Measurements from ENCODE around the gene RAB12.
A peak's percentile ranks its signal among the peaks of the same experiment; 100 is the strongest.
"Not testable (repeated sequence)": the region's sequence is repeated elsewhere in the genome, so short reads cannot be mapped to it uniquely, and the experiment has no call there.

Gene RAB12, protein sequence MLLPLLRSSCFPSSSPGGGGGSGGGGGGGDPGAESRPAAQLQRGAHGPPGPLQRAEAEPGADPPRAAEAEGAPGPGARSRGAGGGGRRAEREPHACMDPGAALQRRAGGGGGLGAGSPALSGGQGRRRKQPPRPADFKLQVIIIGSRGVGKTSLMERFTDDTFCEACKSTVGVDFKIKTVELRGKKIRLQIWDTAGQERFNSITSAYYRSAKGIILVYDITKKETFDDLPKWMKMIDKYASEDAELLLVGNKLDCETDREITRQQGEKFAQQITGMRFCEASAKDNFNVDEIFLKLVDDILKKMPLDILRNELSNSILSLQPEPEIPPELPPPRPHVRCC

DNA sequence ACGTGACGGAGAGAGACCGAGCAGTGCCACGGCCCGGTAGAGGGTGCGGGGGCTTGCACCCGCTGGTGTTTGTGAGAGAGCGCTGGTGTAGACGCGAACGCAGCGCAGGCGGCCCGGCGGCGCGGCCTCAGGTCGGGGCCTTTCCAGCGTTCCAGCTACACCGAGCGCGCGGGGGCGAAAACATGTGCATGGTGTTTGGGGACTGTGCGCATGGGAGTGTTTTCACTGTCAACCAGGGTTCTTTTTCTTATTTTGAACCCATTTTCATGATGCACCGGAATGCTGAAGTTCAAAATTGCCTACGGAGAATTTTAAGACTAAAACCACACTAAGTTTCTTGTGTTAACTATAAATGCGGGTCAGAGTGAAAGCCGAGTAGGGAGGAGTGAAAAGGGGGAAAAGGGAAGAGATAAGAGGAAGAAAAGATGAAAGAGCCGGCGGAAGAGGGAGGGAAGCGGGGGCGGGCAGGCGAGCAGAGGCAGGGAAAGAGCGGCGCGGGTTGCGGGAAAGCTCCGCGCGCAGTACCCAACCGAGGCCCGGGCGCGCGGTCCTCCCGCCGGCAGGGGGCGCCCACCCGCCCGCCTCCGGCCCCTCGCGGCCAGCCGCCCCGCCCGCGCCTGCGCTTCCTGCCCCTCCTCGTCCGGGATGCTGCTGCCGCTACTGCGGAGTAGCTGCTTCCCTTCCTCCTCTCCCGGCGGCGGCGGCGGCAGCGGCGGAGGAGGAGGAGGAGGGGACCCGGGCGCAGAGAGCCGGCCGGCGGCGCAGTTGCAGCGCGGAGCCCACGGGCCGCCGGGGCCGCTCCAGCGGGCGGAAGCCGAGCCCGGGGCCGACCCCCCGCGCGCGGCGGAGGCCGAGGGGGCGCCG lies at the start of gene RAB12:
RAB12 (plus strand) TSS at position 643 of the 864 bp plus-strand sequence; CDS start at position 646, 3 bp downstream.
- DNase-seq, result peak; percentile 88

DNA sequence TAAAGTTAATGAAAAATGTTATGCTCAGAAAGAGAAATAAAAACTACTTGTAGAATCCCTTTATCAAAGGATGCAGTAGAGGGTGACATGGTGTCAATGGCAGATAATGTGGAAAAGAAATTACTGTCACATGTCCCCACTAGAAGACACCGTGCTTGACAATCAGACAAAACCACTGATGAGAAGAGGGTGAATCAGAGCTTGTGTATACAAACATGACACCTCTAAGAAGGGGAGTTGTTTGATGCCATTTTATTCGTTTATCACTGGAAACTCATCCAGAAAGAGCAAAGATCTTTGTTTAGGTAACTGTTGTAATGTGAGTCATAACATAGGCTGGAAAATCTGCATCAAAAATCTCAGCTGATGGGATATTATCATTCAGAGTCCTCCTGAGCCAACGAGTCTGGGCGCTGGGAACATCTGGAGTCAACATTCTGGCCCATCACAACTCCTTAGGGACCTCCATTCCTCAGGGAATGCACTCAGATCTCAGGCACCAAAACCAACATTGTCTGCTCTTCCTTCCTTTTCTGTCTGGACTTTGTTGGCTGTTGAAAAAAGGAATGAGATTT lies 49.5 kb upstream of the RAB12 start:
- no peak for DNase-seq

DNA sequence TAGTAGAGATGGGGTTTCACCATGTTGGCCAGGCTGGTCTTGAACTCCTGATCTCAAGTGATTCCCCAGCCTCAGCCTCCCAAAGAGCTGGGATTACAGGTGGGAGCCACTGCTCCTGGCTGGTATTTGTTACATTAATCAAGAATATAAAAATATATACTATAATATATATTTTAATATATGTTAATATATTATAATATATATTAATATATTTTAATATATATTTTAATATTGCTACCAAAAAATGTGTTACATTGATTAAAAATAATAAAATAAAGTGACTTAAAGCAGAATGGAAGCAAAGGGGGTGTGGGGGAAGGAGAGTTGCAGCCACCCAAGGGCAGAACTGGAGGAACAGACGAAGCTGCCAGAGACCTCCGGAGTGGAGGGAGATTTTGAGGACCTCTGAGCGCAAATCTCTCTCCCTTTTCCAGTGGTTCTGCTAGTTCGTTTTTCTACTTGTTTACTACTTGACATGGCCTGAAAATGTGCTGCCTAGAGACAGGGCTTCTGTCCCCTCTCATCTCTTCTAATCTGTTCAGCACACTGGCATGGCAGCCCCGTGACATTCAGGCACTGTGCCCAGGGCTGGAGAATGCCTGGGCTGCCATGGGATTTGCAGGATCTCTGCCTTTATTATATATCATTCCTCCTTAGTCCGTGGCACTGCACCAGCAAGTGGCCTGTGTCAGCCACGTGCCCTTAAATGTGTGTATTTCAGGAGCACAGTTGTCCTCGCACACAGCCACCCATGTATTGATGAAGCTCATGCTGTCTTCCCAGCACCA lies 47.9 kb upstream of the RAB12 start:
- no peak for DNase-seq

DNA sequence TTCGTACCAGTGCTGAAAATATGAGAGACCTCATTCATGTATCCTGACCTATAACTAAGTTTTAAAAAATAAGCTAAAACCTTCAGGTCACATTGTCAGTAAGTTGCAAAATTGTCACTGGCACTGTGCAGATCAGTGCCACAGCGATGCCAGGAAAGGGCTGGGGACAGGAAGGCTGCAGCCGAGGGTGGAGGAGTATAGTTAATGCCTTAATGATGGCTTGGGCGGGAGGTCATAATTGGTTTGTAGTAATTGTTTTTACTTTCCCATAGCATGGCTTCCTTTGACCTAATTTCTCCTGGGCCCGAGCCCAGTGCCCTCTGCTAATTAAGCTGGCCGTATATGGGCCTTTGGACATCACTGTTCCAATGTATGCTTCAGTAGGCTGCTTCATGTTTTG lies 47.2 kb upstream of the RAB12 start:
- no peak for DNase-seq

DNA sequence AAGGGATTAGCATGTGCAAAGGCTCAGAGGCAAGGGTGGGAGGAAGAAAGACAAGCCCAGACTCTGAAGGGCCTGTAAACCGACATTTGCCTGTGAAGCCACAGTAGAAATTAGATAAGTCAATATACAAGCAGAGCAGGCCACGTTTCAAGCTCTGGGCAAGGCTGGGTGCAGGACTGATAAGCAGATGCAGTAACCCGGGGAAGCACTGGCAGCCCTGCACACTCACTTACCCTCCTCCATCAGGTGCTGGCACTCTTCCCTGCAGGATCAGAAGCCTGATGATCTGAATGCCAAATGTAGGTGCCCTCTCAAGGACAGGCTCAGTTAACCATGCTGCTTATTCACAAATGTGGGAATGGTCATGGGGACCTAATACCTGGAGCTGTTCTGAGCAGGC lies 46.3 kb upstream of the RAB12 start:
- DNase-seq, result no peak

DNA sequence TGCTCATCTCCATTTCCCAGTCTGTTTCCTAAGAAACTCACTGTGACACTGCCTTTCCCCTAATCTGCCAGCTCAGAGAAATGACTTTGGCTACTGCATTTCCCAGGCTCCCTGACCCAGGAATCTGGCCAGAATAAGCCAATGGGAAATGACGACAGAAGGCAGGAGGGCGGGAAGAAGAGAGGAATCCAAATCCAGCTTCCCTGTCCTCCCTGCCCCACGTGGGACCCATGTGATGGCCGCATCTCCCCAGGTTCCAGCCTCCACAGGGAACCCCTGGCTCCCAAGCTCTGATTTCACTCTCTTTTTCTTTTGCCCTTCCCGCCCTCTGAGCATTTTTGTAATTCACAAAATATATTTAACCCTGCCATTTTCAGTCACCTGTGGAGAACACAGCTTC lies 37.8 kb upstream of the RAB12 start:
- DNase-seq, result no peak

DNA sequence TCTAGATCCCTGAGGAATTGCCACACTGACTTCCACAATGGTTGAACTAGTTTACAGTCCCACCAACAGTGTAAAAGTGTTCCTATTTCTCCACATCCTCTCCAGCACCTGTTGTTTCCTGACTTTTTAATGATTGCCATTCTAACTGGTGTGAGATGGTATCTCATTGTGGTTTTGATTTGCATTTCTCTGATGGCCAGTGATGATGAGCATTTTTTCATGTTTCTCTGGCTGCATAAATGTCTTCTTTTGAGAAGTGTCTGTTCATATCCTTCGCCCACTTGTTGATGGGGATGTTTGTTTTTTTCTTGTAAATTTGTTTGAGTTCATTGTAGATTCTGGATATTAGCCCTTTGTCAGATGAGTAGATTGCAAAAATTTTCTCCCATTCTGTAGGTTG lies 35.5 kb upstream of the RAB12 start:
- not testable (repeated sequence) for DNase-seq

DNA sequence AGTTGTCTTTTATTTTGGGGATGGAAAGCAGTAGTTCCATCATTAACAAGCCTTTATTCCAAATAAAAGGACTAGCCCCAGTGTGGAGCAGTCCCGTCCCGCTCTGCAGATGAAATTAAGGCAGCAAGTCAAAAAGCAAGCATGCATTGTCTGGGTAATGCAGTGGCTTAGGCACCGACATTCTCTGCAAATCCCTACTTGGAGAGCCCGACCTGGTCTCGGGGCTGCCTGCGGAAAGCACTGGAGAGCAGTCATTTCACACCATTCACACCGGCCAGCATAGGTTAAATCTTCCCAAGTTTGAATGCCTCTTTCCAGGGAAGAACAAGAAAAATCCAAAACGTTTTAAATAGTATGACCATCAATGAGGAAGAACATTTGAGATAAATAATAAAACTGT lies 24.4 kb upstream of the RAB12 start:
- no peak for DNase-seq

DNA sequence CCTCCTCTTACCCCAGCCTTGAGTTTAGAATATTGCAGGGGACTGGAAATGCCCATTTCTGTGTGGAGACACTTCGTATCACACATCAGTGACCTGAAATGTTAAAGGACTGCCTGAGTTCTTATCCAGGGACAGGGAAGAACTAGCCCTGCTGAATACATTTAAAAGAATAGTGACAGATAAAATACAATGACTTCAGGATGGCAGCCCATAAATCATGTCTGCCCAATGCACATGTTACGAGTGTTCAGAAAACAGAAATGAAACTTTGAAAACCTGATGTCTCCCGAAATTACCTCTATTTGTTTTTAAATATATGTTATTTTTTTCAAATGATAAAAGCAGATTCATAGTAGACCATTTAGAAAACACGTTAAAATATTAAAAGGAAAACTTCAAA lies 22.3 kb upstream of the RAB12 start:
- DNase-seq, result no peak

DNA sequence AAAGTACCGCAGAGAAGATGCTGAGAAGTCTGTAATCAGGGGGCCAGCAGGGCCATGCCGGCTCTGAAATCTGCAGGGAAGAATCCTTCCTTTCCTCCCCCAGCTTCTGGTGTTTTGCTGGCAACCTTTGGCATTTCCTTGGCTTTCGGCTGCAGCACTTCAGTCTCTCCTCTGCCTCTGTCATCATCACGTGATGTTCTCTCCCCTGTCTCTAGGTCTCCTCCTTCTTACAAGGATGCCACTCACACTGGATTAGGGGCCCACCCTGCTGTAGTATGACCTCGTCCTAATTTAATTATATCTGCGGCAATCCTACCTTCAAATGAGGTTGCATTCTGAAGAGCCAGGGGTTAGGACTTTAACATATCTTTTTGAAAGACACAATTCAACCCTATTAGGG lies 13.8 kb upstream of the RAB12 start:
- no peak for DNase-seq

DNA sequence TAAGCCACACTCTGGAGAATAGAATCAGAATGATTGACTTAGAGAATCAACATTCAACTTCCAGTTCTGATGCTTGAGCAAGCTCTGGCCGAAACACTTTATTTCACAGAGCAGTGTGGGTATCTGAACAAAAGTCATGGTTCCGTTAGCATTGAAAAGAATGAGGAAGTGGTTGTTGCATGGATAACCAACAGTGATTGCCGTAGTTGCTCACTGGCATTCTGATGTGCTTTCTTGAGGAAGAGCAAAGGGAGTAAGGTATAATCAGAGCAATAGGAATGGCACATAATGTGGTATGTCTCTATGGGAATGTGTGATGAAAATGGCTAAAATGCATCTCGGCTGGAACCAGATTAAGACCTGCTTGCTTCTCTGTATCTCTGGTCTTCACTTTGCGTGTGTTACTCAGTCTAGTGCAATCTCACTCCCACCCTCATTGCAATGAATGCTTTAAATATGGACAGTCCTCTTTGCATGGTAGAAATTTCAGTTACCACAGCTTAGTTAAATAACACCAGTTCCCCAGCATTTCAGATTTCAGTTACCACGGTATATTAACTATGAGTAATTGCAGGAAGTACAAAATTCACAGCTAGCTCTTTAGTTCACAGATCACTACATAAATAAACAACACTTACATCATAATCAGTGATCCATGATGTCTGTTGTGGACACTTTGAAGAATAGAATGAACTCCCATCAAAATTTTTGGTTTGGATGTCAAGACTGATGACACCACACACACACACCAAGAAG lies 7.8 kb upstream of the RAB12 start:
- DNase-seq, result no peak

DNA sequence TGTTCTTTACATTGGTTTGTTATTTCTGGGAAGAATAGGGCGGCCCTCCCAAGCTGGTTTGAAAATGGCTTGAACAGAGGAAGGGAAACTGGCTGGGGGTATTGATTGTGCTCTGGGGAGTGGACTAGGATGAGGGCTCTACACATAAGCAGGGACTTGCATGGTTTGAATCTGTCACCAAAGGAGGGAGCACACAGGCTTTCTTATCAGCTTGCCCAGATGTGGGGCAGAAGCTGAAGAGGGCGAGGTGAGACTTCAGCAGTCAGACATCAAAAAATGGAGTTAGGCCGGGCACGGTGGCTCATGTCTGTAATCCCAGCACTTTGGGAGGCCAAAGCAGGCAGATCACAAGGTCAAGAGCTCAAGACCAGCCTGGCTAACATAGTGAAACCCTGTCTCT lies 7.2 kb upstream of the RAB12 start:
- DNase-seq, result no peak

DNA sequence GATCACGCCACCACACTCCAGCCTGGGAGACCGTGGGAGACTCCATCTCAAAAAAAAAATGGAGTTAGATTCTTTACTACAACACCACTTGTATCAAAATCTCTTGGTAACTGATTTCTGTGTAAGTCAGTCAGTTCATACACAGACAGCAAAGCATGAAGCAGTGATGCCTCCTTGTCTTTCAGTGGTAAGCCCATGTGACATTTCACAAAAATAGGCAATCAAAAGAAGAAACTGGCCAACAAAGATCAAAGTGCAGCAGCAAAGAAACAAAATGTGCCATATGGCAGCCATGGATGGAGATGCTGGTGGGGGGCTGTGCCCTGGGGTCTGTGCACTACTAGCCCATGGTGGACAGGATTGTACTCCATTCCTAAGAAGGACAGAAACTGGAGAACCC lies 6.7 kb upstream of the RAB12 start:
- DNase-seq, result no peak

DNA sequence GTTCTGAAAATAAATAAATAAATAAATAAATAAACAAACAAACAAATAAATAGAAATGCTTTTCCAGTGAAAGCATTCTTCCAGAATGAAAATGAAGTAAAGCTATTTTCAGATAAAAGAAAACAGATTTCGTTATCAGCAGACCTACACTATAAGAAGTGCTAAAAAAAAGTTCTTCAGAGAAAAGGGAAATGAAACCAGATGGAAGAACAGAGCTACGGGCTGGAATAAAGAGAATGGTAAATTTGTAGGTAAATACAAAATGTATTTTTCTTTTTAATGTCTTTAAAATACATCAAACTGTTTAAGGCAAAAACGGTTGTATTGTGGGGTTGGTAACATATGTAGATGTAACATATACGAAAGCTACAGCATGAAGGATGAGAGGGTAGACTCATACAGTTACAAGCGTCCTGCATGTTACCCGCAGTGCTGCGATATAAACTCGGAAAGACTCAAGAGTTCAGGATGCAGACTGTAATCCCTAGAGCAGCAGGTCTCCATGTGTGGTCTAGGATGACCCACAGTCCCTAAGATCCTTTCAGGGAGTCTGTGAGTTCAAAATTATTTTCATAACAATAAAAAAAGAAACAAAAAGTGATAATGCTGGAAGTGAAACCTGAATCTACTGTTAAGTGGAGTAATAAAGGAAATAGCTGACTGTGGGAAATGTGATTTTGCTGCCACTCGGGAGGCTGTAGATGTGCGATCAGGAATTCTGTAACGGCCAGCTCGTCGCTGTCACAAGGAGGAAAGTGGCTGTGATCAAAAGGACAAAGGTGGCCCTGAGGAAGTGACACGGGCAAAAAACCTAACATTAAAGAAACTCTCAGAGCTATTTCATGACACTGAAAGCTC lies 5.3 kb upstream of the RAB12 start:
- DNase-seq, result no peak

DNA sequence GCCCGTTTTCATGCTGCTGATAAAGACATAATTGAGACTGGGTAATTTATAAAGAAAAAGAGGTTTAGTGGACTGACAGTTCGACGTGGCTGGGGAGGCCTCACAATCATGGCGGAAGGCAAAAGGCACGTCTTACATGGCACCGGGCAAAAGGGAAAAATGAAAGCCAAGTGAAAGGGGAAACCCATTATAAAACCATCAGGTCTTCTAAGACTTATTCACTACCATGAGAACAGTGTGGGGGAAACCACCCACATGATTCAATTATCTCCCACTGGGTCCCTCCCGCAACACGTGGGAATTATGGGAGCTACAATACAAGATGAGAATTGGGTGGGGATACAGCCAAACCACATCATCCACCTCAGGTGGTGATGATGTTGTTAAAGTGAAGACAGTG lies 3.3 kb upstream of the RAB12 start:
- no peak for DNase-seq

DNA sequence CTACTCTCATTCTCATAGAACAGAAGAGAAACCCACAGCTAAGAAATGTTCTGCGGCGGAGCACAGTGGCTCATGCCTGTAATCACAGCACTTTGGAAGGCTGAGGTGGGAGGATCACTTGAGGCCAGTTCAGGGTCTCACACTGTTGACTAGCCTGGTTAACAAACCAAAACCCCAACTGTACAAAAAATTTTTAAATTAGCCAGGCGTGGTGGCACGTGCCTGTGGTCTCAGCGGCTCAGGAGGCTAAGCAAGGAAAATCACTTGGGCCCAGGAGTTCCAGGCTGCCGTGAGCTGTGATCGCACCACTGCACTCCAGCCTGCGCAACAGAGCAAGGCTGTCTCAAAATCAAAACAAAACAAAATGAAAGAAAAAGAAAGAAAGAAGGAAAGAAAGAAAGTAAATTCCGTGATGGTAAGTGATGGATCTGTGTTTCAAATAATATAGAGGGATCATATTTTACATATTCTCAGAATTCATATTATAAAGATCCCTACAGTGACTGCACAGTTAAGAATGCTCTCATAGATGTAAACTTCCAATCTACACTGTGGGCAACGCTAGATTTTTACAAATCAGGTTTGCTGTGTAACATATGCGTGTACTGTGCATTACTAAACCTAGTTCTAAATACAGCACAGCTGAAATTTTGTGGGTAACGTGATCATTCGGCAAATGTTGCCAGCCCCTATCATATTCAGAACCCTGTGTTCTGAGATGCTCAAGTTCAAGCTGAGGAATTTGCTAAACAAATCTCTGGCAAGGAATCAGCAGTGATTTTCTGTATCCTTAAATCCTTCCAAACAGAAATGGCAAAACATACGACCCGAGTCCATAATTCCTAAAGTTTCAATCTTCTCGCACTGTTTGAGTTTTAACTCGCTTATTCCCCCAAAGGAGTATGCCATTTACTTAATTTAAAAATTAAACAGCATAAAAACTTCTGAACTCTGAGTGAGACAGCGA lies 1.2 kb upstream of the RAB12 start:
- no peak for DNase-seq

DNA sequence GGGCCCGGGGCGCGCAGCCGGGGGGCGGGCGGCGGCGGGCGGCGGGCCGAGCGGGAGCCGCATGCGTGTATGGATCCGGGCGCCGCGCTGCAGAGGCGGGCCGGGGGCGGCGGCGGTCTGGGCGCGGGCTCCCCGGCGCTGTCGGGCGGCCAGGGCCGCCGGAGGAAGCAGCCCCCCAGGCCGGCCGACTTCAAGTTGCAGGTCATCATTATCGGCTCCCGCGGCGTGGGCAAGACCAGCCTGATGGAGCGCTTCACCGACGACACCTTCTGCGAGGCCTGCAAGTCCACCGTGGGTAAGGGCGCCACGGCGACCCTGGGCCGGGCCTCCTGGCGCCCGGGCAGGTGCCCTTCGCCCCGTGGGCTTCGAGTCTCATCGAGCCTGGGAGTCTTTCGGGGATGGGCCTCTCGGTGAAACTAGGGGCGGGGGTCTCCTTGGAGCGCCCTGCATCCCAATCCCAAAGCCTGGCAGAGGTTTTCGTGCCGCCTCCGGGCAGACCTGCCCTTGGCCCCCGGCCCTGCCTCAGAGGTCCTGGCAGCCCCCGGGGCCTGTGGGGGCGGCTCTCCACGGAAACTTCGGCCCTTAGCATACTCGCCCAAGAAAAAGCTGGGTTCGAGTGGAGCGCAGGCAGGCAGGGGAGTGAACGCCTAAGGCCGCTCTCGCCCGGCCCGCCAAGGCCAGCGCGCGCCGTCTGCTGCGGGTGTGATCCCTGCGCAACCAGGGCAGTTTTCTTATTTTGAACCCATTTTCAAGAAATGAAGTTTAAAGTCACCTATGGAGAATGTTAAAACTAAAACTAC lies 622 bp downstream of the RAB12 start:
- DNase-seq, result peak; percentile 17

DNA sequence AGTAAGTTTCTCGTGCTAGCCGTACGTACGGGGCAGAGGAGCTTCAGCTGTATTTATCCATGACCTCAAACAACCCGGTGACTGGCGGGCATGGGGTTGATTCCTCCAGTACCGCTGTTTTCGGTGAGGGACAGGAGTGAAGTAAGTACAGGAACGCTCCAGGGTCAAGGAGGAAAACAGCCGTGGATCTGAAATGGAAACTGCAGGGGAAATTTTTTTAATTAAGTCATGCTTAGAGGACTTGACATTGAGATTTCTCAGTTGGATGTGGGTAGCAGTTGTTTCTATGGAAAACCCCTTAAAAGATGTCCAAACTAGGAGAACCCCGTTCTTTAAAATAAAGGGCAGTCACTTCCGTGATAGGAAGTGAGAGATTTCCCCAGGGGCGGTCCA lies 1.2 kb downstream of the RAB12 start:
- peak; percentile 22 for DNase-seq

DNA sequence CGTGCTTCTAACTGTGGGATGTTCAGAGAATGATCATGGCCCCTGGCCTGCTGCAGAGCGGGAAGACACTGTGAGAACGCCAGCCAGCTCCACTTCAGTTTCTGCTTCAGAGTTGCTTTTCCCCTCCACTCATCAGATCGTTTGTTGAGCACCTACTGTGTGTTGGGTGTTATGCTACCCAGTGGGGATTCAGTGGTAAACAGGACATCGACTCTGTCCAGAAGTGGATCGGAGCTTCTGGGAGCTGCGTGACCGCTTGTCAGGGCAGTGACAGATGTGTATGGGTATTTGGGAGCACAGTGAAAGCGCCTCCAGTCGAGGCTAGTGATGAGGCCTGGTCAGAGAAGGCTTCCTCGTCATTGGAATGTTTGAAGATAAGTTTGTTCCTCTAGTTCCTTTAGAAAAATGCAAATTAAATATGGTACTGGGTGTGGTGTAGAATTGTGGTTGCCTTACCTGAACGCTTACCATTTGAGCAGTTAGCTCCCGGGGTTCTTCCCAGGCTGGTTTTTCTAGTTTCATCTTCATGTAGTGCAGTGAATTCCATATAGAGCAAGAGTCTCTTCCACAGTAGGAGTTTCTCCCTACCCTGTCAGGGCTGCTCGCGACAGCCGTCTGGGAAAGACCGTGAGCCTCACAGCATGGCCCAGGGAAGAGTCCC lies 2.8 kb downstream of the RAB12 start:
- no peak for DNase-seq

Measured in activated naive CD4-positive, alpha-beta T cell treated with Interleukin-2 at 50 U/mL for 16 hours (primary cell).